Endothelial cell of umbilical vein (primary cell): Measurements from ENCODE around the gene UBE3A. TPM values are rescaled to one million over a fixed set of nuclear protein-coding genes. Genes with fewer than 3 reads are reported as not detected.

Source experiments
- BruUV-seq: library from RNA; stranded (reverse); fragments of 400-500 nt; replicated peaks from 2 replicates; lab custom pipeline; 2021; lab: Mats Ljungman, UMichigan
- CTCF ChIA-PET: fragments of 300-600, 350-600 bp; sonication (Branson Sonifier 250); formaldehyde crosslinking; loops from one replicate; lab custom pipeline; 2021; ENCODE audit warnings: antibody characterized with exemption, inconsistent platforms; lab: Charles Lee
- POLR2A ChIA-PET: fragments of 300-600, 350-600 bp; sonication (Branson Sonifier 250); formaldehyde crosslinking; loops from one replicate; lab custom pipeline; 2021; ENCODE audit warnings: antibody characterized with exemption, inconsistent platforms; lab: Charles Lee
- DNase-seq: peaks from one replicate; pipeline ENCODE4 v3.0.0-alpha.2; 2011; ENCODE audit warnings: low read depth, low spot score
- FAIRE-seq: peaks from 2 replicates; lab custom pipeline; 2011; peaks lifted over from hg19 to GRCh38; lab: Jason Lieb, UNC
- H2AFZ ChIP-seq: 2 replicates; pipeline ENCODE4 v1.6.0; 2012; ENCODE audit warnings: low read depth, low read length, control low read depth, inconsistent platforms
- H3K27ac ChIP-seq: 2 replicates; pipeline ENCODE4 v1.5.1; 2011; ENCODE audit warnings: low read depth, mild to moderate bottlenecking, control low read depth, low read length, moderate library complexity; ENCODE audit not compliant: insufficient read depth
- H3K27me3 ChIP-seq, 2 experiments: 2 replicates each; pipeline versions ENCODE4 v1.6.0 to v1.6.1; 2011; ENCODE audit warnings: low read length in 2 of 2, mixed read lengths in 1 of 2; ENCODE audit not compliant: control insufficient read depth in 2 of 2, insufficient read depth in 2 of 2
- H3K36me3 ChIP-seq, 2 experiments: 2 replicates in 1 of 2; 3 replicates in 1 of 2; pipeline ENCODE4 v1.5.1; 2011; ENCODE audit warnings: low read length in 2 of 2, mild to moderate bottlenecking in 1 of 2, moderate library complexity in 1 of 2; ENCODE audit not compliant: control insufficient read depth in 2 of 2, insufficient read depth in 2 of 2; ENCODE audit errors: extremely low read depth in 1 of 2
- H3K4me1 ChIP-seq: 3 replicates; pipeline ENCODE4 v1.5.1; 2011; ENCODE audit warnings: mild to moderate bottlenecking, low read length; ENCODE audit not compliant: control insufficient read depth, insufficient read depth; ENCODE audit errors: extremely low read depth
- H3K4me2 ChIP-seq: 2 replicates; pipeline ENCODE4 v1.6.1; 2011; ENCODE audit warnings: low read length, control low read depth, mixed read lengths; ENCODE audit not compliant: insufficient read depth
- H3K4me3 ChIP-seq, 3 experiments: fragments of 200-600 bp in 1 of 3; sonication (generic), shearing (Covaris generic) in 1 of 3; replicated peaks in 1 of 3; 2 replicates each; pipeline ENCODE4 v1.5.1; 2011 to 2016; ENCODE audit warnings: control low read depth in 3 of 3, low read length in 3 of 3, mild to moderate bottlenecking in 2 of 3, inconsistent platforms in 1 of 3, low read depth in 1 of 3, moderate library complexity in 1 of 3; ENCODE audit not compliant: insufficient read depth in 1 of 3
- H3K79me2 ChIP-seq: 2 replicates; pipeline ENCODE4 v1.6.0; 2012; ENCODE audit warnings: low read length, inconsistent platforms; ENCODE audit not compliant: control insufficient read depth, insufficient read depth
- H3K9ac ChIP-seq: replicated peaks from 2 replicates; pipeline ENCODE3; 2011; ENCODE audit warnings: low read length, control low read depth; ENCODE audit not compliant: insufficient read depth; ENCODE audit errors: extremely low read depth
- H3K9me1 ChIP-seq: replicated peaks from 3 replicates; pipeline ENCODE4 v1.6.0; 2011; ENCODE audit warnings: mild to moderate bottlenecking, low read length; ENCODE audit not compliant: control insufficient read depth, insufficient read depth; ENCODE audit errors: extremely low read depth
- H3K9me3 ChIP-seq: replicated peaks from 2 replicates; pipeline ENCODE4 v1.5.1; 2012; ENCODE audit warnings: low read length, inconsistent platforms; ENCODE audit not compliant: control insufficient read depth, insufficient read depth
- H4K20me1 ChIP-seq: replicated peaks from 2 replicates; pipeline ENCODE3; 2011; ENCODE audit warnings: mild to moderate bottlenecking, low read length; ENCODE audit not compliant: control insufficient read depth, insufficient read depth; ENCODE audit errors: extremely low read depth
- CTCF ChIP-seq, 2 donors: IDR thresholded peaks; 1 replicate in 1 of 2; 2 replicates in 1 of 2; pipeline ENCODE4 v1.5.1; 2011; ENCODE audit warnings: low read length in 2 of 2, mild to moderate bottlenecking in 2 of 2, moderate library complexity in 2 of 2, control low read depth in 1 of 2, inconsistent platforms in 1 of 2, low read depth in 1 of 2; ENCODE audit not compliant: insufficient read depth in 1 of 2; ENCODE audit errors: extremely low read depth in 1 of 2
- EZH2 ChIP-seq: IDR thresholded peaks from 2 replicates; pipeline ENCODE4 v1.6.1; 2012; ENCODE audit warnings: borderline replicate concordance, low read depth, mild to moderate bottlenecking, moderate library complexity, low read length, inconsistent platforms; ENCODE audit not compliant: severe bottlenecking
- FOS ChIP-seq: IDR thresholded peaks from 2 replicates; pipeline ENCODE4 v1.6.1; 2011; ENCODE audit warnings: mild to moderate bottlenecking, low read length, moderate library complexity, borderline replicate concordance; ENCODE audit not compliant: insufficient read depth
- GATA2 ChIP-seq: IDR thresholded peaks from 2 replicates; pipeline ENCODE4 v1.7.0; 2011; ENCODE audit warnings: low read depth, mild to moderate bottlenecking, moderate library complexity, mixed read lengths, low read length; ENCODE audit not compliant: insufficient read length, insufficient read depth
- JUN ChIP-seq: IDR thresholded peaks from 2 replicates; pipeline ENCODE4 v1.6.1; 2011; ENCODE audit warnings: borderline replicate concordance, low read depth; ENCODE audit not compliant: insufficient read length, insufficient read depth
- MYC ChIP-seq: IDR thresholded peaks from one replicate; pipeline ENCODE4 v1.6.1; 2011; ENCODE audit warnings: mild to moderate bottlenecking, low read depth, low read length
- POLR2A ChIP-seq: IDR thresholded peaks from 2 replicates; pipeline ENCODE4 v1.6.1; 2012; ENCODE audit warnings: low read depth, mild to moderate bottlenecking, control low read depth, low read length
- POLR2AphosphoS5 ChIP-seq: IDR thresholded peaks from 2 replicates; pipeline ENCODE4 v1.6.1; 2012; ENCODE audit warnings: low read depth, mild to moderate bottlenecking, control low read depth, low read length, moderate library complexity; ENCODE audit not compliant: insufficient read depth
- dilution Hi-C: fragments of 300-500 bp; cut with MboI; formaldehyde crosslinking; loops from one replicate; pipeline ENCODE4 v1.15.0; 2019; ENCODE audit warnings: low sequenced_read_pairs; ENCODE audit not compliant: extremely low pct_ligation_motif_present
- intact Hi-C: fragments of 100-400 bp; cut with micrococcal nuclease; formaldehyde crosslinking; loops from one replicate; pipeline ENCODE4 v1.10.0; 2022
- polyA plus RNA-seq, 4 experiments: library from polyadenylated mRNA; depleted of rRNA in 3 of 4; stranded (reverse) in 3 of 4; unstranded in 1 of 4; fragments of >200 nt; gene quantifications; 2 replicates each; pipeline versions ENCODE4 v1.2.1 to v1.2.3, GENCODE V29; 2011 to 2012; ENCODE audit warnings: missing spikeins in 1 of 4
- total RNA-seq: library from RNA; stranded (reverse); gene quantifications from 2 replicates; pipeline ENCODE4 v1.2.3, GENCODE V29; 2021
- TF ChIP-seq, protein P1 (sequence below): IDR thresholded peaks from 2 replicates; pipeline ENCODE4 v1.6.1; 2011; ENCODE audit not compliant: insufficient read depth, insufficient read length

Gene UBE3A
- total and polyA plus RNA-seq, 2 donors (not counting 3 experiments of a cell fraction or from before 2014, with no cell fraction given) = 8.5 to 69.3 TPM

- Histone ChIP-seq H3K36me3 (peaks cover 3 to 4% of the 10 kb centered on the region in 2 experiments), H3K4me2 (no peak overlapping the region), H3K9me3 (no peaks in the 10 kb centered on the region), H3K4me3 (no peak overlapping the region), H3K9ac (no peak overlapping the region), H3K27ac (no peak overlapping the region), H2AFZ (no peak overlapping the region), H3K9me1 (no peaks in the 10 kb centered on the region), H3K4me1 (no peaks in the 10 kb centered on the region), H3K27me3 (no peaks in the 10 kb centered on the region), H3K79me2 (peaks cover 1% of the 10 kb centered on the region), H4K20me1 (no peaks in the 10 kb centered on the region)
- DNase-seq (no peak), FAIRE-seq (no peak)
- no TSS peak for BruUV-seq
- TF ChIP-seq MYC (no peak), CTCF (IDR thresholded peaks at IDR 0.05; ENCODE audit: extremely low read depth in 1 of 2, insufficient read depth in 1 of 2, low read depth in 1 of 2, low read length in 2 of 2) (no peak), POLR2AphosphoS5 (no peak), GATA2 (no peak), POLR2A (no peak), EZH2 (no peak), JUN (no peak), FOS (no peak)
- TF ChIP-seq, protein P1, sequence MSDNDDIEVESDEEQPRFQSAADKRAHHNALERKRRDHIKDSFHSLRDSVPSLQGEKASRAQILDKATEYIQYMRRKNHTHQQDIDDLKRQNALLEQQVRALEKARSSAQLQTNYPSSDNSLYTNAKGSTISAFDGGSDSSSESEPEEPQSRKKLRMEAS = no peak
- dilution Hi-C loops = no loop called here
- intact Hi-C loops = no loop called here
- ChIA-PET POLR2A (no interaction called here), CTCF (no interaction called here)
Observed at GRCh38 chr15:25339431-25339830, 99.4 kb downstream of the UBE3A start.
